ENCODE results near the gene OPCML. TPM values are rescaled to one million over a fixed set of nuclear protein-coding genes. Genes with fewer than 3 reads are reported as not detected.

OPCML gene
- total and polyA plus RNA-seq, 2 donors (not counting 1 experiment from before 2014, with no cell fraction given): 0.99 to 2.8 TPM

DNA sequence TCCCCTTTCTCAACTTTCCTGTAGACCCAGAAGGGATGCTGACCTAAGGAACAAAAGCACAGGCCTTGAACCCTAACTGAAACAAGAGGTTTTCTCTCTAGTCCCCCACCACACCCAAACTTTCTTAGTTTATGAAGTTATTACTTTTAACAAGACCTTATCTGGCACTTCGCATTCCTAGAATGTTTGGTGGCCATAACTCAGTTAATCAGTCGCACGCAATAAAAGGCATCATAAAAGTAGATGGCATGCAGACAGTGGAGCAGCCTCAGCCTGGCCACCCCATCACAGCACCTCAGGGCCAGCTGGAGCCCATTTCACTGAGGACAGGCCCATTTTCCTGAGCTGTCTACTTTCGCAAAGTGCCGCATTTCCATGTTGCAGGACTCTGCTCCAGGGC, 301.9 kb downstream of the OPCML start:
- H3K4me1 ChIP-seq (ENCODE audit: control insufficient read depth, extremely low read depth, insufficient read depth, low read length): no peaks in the 10 kb centered on the region
- H3K9ac ChIP-seq (ENCODE audit: insufficient read depth, low read length): no peak overlapping the region
- no peaks in the 10 kb centered on the region for H3K27me3 ChIP-seq (ENCODE audit: control insufficient read depth, insufficient read depth, low read length)
- no peak overlapping the region for H2AFZ ChIP-seq (ENCODE audit: low read length)
- H3K79me2 ChIP-seq (ENCODE audit: control insufficient read depth, insufficient read depth, low read length): no peaks in the 10 kb centered on the region
- H3K4me2 ChIP-seq (ENCODE audit: extremely low read depth, insufficient read depth, low read length): no peak overlapping the region
- H3K9me3 ChIP-seq (ENCODE audit: control insufficient read depth, insufficient read depth, low read depth, low read length): no peaks in the 10 kb centered on the region
- no peak overlapping the region for H3K4me3 ChIP-seq (replicated peaks in 1 of 4; ENCODE audit: control extremely low read depth in 1 of 4, insufficient read depth in 1 of 4, low read depth in 3 of 4, low read length in 4 of 4)
- no peak overlapping the region for H3K27ac ChIP-seq (ENCODE audit: insufficient read depth, low read length)
- no peak for DNase-seq (ENCODE audit: low read depth in 2 of 2)
- no peak for TF ChIP-seq EZH2 (IDR thresholded peaks at IDR 0.05; ENCODE audit: low read length, missing control alignments)
- TF ChIP-seq, protein P1, sequence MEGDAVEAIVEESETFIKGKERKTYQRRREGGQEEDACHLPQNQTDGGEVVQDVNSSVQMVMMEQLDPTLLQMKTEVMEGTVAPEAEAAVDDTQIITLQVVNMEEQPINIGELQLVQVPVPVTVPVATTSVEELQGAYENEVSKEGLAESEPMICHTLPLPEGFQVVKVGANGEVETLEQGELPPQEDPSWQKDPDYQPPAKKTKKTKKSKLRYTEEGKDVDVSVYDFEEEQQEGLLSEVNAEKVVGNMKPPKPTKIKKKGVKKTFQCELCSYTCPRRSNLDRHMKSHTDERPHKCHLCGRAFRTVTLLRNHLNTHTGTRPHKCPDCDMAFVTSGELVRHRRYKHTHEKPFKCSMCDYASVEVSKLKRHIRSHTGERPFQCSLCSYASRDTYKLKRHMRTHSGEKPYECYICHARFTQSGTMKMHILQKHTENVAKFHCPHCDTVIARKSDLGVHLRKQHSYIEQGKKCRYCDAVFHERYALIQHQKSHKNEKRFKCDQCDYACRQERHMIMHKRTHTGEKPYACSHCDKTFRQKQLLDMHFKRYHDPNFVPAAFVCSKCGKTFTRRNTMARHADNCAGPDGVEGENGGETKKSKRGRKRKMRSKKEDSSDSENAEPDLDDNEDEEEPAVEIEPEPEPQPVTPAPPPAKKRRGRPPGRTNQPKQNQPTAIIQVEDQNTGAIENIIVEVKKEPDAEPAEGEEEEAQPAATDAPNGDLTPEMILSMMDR (conservative IDR thresholded peaks at IDR 0.05 in 1 of 2, IDR thresholded peaks at IDR 0.05 in 1 of 2; ENCODE audit: low read depth in 1 of 2, low read length in 2 of 2): no peak
- no peaks in the 10 kb centered on the region for H4K20me1 ChIP-seq (ENCODE audit: control insufficient read depth, extremely low read depth, insufficient read depth, low read length)
- no peaks in the 10 kb centered on the region for H3K36me3 ChIP-seq (ENCODE audit: control insufficient read depth, insufficient read depth, low read length)

GRCh38 chr11:133228471-133229329, 303.6 kb downstream of the OPCML start:
- H3K36me3 ChIP-seq (ENCODE audit: control insufficient read depth, insufficient read depth, low read length): no peaks in the 10 kb centered on the region
- TF ChIP-seq, protein P1 (conservative IDR thresholded peaks at IDR 0.05 in 1 of 2, IDR thresholded peaks at IDR 0.05 in 1 of 2; ENCODE audit: low read depth in 1 of 2, low read length in 2 of 2): no peak
- no peak for TF ChIP-seq EZH2 (IDR thresholded peaks at IDR 0.05; ENCODE audit: low read length, missing control alignments)
- no peak overlapping the region for H3K9ac ChIP-seq (ENCODE audit: insufficient read depth, low read length)
- no peak overlapping the region for H3K27ac ChIP-seq (ENCODE audit: insufficient read depth, low read length)
- no peak overlapping the region for H3K4me3 ChIP-seq (replicated peaks in 1 of 4; ENCODE audit: control extremely low read depth in 1 of 4, insufficient read depth in 1 of 4, low read depth in 3 of 4, low read length in 4 of 4)
- H3K4me1 ChIP-seq (ENCODE audit: control insufficient read depth, extremely low read depth, insufficient read depth, low read length): no peaks in the 10 kb centered on the region
- no peak for DNase-seq (ENCODE audit: low read depth in 2 of 2)
- no peak overlapping the region for H3K4me2 ChIP-seq (ENCODE audit: extremely low read depth, insufficient read depth, low read length)
- no peaks in the 10 kb centered on the region for H3K79me2 ChIP-seq (ENCODE audit: control insufficient read depth, insufficient read depth, low read length)
- no peaks in the 10 kb centered on the region for H3K9me3 ChIP-seq (ENCODE audit: control insufficient read depth, insufficient read depth, low read depth, low read length)
- no peaks in the 10 kb centered on the region for H4K20me1 ChIP-seq (ENCODE audit: control insufficient read depth, extremely low read depth, insufficient read depth, low read length)
- H3K27me3 ChIP-seq (ENCODE audit: control insufficient read depth, insufficient read depth, low read length): no peaks in the 10 kb centered on the region
- no peak overlapping the region for H2AFZ ChIP-seq (ENCODE audit: low read length)

DNA sequence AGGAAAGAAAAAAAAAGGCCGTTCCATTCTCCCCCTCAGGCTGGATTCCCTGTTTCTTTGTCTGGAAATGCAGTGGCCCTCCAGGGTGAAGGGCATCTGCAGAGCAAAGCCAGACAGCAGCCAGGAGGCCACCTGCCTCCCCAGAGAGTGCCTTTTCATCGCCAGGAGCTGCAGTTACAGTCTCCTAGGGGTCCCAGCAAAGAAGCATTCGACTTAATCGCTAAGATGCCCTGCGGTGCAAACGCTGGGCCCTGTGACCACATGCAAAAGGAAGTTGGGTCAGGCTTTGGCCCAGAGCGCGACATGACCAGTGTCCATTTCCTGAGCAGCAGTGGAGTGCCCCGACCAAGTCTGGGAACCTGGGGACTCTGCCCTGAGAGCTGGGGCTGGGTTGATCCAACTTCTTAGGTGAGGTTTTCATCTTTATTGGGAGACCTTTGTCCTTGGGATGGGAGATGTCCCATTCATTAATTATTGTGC, 304.6 kb downstream of the OPCML start:
- H3K9me3 ChIP-seq (ENCODE audit: control insufficient read depth, insufficient read depth, low read depth, low read length): no peaks in the 10 kb centered on the region
- no peak overlapping the region for H3K4me2 ChIP-seq (ENCODE audit: extremely low read depth, insufficient read depth, low read length)
- no peaks in the 10 kb centered on the region for H3K27me3 ChIP-seq (ENCODE audit: control insufficient read depth, insufficient read depth, low read length)
- no peaks in the 10 kb centered on the region for H4K20me1 ChIP-seq (ENCODE audit: control insufficient read depth, extremely low read depth, insufficient read depth, low read length)
- H3K4me1 ChIP-seq (ENCODE audit: control insufficient read depth, extremely low read depth, insufficient read depth, low read length): no peaks in the 10 kb centered on the region
- no peak overlapping the region for H2AFZ ChIP-seq (ENCODE audit: low read length)
- no peaks in the 10 kb centered on the region for H3K36me3 ChIP-seq (ENCODE audit: control insufficient read depth, insufficient read depth, low read length)
- H3K4me3 ChIP-seq (replicated peaks in 1 of 4; ENCODE audit: control extremely low read depth in 1 of 4, insufficient read depth in 1 of 4, low read depth in 3 of 4, low read length in 4 of 4): no peak overlapping the region
- no peak overlapping the region for H3K9ac ChIP-seq (ENCODE audit: insufficient read depth, low read length)
- TF ChIP-seq, protein P1 (conservative IDR thresholded peaks at IDR 0.05 in 1 of 2, IDR thresholded peaks at IDR 0.05 in 1 of 2; ENCODE audit: low read depth in 1 of 2, low read length in 2 of 2): no peak
- no peak for TF ChIP-seq EZH2 (IDR thresholded peaks at IDR 0.05; ENCODE audit: low read length, missing control alignments)
- no peak overlapping the region for H3K27ac ChIP-seq (ENCODE audit: insufficient read depth, low read length)
- no peak for DNase-seq (ENCODE audit: low read depth in 2 of 2)
- no peaks in the 10 kb centered on the region for H3K79me2 ChIP-seq (ENCODE audit: control insufficient read depth, insufficient read depth, low read length)
